Measurements from ENCODE around the gene MED10.
"Not testable (repeated sequence)": the region's sequence is repeated elsewhere in the genome, so short reads cannot be mapped to it uniquely, and the experiment has no call there.

MED10 gene

DNA sequence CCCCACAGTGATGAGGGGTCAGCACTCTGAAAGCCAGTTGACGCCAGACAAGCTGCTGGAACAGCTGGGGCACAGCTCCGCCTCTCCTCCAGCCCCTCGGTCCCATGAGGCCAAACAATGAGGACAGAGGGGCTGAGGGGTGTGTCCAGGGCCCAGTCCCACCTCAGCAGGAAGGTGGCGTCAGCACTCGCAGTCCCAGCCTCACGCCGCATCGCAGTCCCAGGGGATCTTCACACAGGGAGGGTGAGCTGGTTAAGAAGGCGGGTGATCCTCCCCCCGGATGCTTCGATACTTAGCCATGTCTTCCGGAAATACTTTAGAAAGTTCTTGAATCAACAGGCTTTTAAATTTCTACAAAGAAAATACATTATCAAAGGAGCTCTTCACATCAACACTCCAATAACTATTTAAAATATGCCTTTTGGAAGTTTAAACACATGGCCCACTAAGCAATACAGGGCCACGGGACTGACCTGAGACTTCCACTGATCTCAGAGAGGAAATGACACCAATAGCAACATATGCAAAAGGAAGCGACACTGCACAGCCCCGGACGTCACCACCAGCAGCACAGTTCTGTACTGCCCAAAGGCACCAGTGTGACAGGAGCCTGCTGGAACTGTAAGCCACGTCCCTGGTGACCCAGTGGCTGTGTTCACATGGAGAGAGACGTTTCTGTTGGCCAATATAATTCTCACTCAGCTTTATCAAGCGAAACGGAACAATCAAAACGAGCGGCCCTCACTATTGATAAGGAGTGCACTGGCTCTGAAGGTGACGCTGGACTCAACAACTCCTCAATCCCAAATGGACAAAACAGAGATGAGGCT, 5.9 kb downstream of the MED10 start:
- no peak for DNase-seq

DNA sequence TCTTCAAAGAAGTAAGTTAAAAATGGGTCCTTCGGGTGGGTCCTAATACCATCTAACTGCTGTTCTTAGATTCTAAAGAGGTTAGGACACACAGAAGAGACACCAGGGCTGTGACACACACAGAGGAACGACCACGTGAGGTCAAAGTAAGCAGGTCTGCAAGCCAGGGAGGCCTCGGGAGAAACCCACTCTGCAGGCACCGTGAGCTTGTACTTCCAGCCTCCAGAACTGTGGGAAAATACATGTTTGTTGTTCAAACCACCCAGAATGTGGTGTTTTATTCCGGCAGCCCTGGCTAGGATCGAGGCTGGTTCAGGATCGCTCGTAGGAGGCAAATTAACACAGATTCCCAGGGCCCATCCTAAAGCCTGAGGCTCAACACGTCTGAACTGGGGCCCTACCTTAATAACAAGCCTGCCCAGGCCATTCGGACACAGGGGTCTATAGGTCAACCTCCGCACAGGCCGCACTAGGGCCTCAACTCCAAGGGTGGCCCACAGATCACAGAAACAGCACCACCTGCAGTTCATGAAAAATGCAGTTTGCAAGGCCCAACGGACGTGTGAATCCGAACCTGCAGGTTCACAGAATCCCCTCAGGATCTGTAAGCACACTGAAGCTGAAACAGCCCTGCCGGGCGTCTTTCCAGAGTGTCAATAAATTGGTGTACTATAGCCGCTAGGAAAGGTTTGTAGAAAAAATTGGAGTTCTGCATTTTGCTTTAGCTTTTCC, 7.1 kb downstream of the MED10 start:
- no peak for DNase-seq

DNA sequence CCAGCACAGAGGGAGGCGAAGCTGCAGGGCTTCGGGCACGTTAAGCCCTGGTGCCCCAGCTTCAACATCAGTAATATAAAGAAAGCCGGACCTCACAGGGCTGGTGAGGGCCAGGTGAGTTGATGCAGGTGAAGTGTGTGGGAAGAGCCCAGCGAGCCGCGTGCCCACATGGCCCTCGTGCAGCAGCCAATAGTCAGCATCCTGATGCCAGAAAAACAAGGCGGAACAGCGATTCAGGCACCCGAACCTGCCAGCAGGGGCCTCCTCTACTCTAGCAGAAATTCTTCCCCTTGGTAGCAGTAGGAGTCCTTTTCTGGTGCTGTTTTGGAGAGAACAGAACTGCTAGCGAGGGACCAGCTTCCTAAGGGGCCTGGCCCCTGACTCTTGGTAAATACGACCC, 7.8 kb downstream of the MED10 start:
- no peak for DNase-seq

DNA sequence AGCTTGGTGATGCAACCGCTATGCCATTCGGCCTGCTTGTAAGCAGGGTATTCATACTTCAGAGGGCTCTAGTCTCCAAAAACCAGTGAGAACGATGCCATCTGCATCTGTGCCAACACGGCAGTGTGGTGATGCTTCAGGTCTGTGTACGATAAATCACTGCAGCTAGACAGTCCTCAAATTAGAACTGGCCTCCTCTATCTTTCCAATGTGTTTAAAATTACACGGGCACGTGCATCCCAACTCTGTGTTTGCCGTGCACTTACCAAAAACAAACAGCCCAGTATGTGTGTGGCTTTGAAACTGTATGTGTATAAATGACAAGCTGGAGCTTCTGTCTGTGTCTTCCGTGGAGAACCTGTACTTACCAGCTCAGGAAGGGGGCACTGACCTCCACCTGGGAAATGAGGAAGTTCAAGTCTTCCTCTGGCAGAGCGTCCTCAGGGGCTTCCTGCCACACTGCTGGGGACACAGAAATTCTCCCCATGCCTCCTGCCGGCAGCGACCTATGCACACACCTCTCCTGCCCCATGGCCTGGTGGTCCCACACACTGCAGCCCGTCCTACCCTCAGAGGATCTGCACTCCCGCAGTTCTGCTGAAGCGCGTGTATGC, 12.3 kb downstream of the MED10 start:
- no peak for DNase-seq

DNA sequence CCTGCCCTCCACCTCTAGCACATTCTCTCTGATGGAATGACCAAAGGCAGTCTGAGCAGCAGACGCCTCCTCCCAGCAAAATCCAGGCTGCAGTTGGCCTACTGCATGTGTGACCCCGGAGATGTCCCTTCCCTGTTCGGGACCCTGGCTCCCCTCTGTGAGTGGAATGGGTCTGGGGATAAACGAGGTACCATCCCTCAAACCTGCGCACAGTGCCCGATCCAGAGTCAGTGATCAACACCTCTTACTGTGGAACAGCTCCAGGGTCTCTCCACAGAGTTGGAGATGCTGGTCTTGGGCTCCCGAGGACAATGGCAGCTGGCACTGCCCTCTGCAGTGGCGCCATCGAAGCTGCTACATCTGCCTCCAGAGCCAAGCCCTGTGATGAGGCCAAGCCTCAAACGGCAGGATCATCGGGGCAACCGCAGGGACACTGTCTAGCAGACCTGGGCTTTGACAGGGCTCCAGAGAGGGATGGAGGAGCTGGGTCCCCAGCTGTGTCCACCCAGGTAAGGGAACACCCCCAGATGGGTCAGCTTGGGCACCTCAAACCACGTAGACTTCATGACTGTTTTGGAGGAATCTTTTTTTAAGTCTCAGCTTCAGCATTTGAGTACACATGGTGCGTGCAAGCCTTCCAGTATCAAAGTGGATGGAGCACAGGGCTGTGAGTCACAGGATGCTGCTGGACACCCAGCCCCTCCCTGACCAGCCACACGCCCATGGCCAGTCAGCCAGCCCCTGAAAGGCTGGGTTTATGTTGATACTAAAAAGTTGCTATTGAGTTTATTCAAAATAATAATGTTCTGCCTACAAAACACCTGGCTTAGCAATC, 13.0 kb downstream of the MED10 start:
- no peak for DNase-seq

DNA sequence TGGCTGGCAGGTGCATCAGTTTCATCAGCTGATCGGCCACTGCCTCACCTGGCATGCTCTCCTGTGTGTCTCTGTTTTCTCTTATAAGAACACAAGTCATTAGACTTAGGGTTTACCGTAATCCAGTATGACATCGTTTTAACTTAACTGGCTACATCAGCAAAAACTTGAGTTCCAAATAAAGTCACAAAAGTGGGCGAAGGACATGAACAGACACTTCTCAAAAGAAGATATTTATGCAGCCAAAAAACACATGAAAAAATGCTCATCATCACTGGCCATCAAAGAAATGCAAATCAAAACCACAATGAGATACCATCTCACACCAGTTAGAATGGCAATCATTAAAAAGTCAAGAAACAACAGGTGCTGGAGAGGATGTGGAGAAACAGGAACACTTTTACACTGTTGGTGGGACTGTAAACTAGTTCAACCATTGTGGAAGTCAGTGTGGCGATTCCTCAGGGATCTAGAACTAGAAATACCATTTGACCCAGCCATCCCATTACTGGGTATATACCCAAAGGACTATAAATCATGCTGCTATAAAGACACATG, 14.8 kb downstream of the MED10 start:
- DNase-seq, result not testable (repeated sequence)

DNA sequence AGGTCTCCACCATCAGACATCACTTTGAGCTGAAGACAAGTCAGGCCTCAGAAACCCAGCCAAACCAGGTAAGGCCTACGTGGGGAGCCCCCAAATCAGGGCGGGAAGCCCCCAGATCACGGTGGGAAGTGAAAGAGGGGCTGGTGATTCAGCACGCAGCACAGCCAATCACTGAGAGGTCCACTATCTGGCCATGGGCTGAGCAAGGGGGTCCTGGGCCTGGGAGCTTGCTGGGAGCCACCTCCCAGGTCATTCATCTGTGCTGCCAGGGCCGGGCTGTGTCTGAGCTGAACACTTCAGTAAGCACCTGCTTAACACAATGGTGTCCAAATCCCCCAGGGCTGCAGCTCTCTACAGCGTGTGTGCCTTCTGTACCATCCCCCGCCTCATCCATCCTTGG, 15.5 kb downstream of the MED10 start:
- DNase-seq, result no peak

DNA sequence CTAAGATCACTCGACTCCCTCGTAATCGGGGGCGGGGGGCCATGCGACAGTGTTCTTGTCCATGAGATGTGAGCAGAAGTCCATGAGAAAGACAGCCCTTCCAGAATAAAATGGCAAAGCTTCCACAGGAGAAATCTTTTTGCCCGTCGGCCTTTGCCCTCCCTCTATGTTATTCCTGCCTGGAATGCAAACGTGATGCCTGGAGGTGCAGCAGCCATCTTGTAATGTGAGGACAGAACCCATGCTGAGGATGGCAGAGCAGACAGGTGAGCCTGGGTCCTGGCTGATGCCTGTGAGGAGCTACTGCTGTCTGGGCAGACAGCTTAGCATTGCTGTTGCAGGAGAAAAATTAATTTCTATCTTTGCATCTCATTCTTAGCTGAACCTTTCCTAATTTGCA, 17.2 kb downstream of the MED10 start:
- DNase-seq, result no peak

DNA sequence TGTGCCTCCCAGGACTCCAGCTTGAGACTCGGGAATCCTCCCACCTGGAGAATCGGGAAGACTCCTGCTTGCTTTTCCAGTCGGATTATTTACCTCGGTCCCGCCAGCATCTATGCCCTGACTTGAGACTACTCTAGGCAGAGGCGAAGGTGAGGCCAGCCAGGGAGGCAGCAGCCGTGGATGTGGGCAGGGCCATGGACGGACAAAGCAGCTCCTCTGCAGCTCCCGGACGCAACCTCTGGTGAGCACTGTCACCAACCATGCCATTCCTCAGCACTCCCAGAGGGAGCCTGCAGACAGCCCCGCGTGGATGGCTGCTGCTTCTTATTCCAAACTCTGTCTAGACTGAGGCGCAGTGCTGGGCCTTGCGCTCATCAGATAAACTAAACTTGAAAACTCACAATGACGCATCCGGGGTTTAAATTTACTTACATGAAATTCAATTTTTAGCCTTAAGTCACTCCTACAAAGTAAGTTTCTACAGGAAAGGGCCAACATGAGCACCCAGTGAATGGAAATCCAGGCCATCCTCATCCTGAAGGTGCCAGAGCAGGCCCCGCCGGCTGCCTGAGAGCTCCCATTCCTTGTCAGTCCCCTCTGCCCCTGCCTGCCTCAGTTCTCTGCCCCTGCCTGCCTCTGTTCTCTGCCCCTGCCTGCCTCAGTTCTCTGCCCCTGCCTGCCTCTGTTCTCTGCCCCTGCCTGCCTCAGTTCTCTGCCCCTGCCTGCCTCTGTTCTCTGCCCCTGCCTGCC, 17.8 kb downstream of the MED10 start:
- no peak for DNase-seq

DNA sequence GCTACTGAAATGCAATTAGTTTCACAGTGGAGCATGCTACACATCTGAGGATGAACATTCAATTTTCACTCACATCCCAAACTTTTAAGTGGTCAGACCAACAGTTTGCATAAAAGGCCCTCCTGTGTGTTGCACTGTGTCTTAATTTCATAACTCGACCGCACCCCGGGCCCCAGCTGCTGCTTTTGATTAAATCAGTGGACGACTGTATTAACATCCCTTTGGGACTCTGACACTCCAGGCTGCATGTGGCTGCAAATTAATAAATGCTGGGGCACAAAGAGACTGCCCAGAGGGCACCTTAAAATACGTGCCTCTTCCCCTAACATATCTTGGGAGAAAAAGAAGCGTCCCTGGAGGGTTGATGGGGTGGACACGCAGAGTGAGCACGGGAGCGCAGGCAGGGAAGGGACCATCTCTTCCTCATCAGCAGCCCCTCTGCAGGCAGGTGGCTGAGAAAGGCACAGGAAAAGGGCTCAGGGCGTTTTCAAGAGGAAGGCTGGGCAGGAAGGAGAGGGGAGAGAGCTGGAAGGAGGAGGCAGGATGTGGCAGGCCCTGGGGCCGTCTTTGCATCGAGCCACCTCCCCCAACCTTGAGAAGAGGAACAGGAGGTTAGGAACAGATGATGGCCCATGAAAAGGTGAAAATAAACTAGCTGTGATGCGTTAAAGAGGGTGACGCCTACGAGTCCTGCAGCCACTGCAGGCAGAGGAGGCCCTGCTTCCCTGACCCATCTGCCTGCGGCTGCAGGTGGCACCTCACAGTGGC, 18.6 kb downstream of the MED10 start:
- DNase-seq, result no peak

DNA sequence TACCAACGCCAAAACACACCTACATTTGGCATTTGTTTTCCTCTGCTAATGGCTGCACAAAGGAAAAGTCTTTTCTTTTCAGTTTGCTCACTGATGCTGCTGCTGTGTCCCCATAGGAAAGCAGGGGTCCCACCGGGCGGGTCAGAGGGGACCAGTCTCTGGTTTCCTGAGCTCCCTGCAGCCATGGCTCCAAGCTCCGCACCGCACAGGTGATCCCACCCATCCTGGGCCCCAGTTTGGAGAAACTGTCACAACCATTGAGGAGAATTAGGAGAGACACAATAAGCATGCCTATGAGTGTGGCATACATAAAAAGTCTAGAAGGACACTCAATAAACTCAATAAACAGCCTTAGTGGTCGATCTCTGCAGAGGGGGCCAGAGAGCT, 19.9 kb downstream of the MED10 start:
- DNase-seq, result no peak

DNA sequence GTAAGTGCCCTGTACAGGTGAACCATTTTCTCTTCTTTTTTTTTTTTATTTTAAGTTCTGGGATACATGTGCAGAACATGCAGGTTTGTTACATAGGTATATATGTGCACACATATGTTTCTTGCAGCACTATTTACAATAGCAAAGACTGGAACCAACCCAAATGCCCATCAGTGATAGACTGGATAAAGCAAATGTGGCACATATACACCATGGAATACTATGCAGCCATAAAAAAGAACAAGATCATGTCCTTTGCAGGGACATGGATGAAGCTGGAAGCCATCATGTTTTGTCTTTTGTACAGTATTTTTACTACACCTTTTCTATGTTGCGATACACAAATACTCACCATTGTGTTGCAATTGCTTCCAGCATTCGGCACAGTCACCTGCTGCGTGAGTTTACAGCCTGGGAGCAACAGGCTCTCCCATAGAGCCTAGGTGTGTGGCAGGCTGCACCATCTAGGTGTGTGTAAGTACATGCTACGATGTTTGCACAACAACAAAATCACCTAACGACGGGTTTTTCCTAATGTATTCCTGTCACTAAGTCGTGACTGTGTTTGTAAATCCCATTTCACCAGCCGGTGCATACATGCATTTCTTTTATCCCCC, 20.4 kb downstream of the MED10 start:
- not testable (repeated sequence) for DNase-seq

DNA sequence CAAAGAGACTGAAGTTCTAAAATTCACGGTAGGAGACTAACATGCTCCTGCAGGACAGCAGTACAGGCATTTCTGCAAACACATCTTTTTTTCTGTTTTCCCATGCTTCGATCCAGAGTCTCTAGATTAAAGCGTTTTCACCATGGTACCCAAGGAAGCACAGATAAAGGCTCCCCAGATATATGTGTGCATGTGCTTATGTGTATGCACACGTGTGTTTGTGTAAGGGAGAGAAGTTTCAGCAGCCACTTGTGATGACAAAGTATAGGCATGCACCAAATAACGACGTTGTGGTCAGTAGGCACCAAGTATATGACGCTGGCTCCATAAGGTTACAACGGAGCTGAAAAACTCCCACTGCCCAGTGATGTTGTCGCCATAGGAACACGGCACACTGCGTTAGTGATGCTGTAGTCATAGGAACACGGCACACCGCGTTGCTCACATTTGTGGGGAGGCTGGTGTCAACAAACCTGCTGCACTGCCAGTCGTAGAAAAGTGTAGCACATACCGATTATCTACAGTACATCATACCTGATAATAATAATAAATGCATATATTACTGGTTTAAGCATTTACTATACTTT, 21.7 kb downstream of the MED10 start:
- DNase-seq, result no peak

DNA sequence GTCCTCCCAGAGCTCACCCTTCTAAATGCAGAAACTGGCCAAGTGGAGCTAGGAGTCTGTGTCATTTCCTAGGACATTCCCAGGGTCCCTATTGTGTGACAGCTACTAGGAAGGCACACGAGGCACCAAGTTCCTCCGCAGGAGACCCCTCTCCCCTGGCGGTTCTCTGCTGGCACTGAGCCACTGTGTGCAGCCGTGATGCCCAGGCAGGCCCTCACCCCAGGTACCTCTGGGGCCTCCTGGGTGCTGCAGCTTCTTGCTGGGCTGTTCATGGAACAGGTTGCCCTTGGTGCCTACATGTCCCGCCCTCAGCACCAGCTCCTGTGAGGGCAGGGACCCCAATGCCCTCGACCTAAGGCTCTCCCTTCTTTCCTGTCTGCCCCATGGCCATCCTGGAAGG, 23.1 kb downstream of the MED10 start:
- DNase-seq, result no peak

DNA sequence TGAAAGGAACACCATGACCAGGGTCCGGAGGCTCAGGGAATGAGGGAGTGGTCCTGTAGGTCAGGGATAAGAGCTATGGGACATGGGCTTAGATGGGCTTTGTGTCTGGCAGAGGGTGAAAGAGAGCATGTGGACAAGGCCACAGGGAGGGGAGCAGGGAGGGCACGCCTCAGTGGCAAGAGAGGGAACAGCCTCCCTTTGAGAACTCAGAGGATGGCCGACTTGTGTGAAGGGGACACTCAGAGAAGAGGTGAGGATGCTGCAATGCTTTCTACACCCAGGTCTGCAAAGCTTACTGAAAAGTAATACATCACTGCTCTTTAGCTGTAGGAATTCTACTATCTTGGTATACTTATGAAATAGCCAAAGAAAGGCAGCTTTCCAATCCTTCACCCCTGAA, 23.5 kb downstream of the MED10 start:
- no peak for DNase-seq

DNA sequence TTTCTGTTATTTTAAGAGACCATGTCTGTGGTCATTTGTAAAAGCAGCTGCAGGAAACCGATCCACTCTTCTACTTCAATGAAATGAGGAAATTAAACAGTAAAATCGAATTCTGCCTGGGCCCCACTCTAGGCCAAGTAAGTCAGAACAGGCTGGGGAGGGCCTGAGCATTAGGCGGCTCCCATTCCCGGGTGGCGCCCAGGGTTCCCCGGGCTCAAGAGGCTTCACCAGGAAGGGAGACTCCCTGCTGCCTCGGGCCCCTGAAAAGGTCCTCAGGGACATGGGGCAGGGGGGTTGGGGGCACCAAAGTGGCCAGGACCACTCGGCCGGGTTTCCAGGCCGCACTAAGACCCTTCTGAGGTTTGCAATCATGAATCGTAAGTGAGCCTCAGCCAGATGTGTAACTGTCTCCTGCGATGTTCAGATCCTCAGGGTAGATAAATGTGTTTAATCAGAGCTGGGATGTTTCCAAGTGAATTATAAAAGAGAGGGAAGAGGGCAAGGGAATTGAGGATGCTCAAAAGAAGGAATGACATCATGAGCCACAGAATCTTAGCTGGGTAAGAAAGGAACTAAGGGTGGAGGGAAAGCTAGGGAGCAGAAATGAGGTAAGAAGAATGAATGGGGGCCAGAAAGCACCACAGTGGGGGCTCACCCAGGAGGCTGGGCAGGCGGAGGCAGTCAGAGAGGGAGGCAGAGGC, 24.6 kb downstream of the MED10 start:
- DNase-seq, result no peak

DNA sequence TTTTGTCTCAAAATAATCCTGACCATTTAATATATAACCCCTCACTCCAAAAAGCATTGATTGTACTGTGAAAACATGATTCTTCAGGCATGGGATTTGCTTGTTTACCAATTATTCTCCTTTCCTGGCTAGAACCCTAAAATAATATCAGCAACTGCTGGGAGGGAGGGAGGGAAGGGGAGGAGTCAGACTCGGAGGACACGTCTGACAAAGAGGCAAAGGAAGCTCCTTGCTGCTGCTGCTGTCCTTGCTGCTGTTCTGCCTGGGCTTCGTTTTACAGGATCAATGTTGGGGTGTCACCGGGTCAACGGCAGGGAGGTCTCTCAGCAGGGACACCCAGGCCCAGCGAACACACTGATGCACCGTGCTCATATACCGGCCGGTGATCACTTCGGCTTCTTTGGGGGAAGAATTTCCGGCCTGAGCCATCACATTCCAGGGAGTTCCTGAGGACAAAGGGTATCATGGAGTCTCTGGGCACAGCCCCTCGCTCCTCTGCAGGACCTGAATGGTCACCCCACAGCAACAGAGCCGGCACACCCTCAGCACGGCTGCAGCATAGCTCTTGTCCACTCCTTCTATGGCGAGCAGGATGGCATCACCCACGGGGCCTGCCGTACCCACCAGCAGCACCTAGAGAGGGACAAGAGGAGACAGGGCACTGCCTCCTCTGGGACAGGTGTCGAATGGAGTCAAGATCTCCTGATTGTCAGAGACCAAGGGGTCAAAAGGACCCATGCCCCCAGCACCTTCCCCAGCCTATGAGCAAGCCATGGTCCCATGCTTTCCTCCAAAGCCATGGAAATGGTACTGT, 27.9 kb downstream of the MED10 start:
- DNase-seq, result no peak

DNA sequence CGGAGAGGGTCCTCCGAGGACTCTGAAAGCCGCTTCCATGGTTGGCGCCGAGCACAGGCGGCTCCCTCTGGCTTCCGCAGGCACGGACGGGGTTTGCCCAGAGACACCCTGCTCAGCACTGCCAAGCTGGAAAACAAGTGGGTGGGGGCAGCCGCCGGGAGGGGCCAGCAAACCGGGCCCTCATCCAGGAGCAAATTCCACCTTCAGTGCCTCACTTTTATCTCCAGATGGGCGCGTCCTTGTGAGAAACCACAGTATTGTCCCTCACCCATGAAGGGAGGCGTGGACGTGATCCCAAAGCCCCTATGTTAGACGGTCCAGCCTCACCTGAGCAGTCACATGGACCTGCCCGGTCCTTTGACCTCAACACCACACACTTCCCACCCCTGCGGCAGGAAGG, 29.0 kb downstream of the MED10 start:
- DNase-seq, result no peak

DNA sequence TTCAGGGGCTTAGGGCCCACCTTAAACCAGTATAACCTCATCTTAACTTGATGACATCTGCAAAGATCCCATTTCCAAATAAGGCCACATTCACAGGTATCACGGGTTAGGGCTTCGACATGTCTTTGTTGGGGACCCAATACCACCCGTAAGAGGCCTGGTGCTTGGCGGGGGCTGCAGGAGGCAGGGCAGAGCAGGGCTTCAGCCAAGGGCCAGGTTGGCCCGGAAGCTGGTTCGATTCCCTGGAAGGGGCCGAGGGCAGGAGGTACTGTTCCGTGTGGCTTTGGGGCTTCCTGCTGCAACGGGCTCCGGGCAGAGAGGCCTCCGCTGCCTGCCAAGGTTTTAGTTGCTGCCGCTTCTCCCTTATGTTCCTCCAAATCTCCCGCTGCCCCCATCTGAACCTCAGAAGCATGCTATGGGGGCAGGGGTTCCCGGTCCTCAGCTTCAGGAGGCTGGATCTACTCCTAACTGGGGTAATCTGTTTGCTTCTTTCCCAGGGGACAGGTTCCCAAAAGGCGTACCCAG, 29.8 kb downstream of the MED10 start:
- DNase-seq, result no peak

Measured in SHP77 treated with DMSO at 0.1 percent for 48 hours (cell line).